ENCODE results near the gene CPNE5.

CPNE5 gene

DNA sequence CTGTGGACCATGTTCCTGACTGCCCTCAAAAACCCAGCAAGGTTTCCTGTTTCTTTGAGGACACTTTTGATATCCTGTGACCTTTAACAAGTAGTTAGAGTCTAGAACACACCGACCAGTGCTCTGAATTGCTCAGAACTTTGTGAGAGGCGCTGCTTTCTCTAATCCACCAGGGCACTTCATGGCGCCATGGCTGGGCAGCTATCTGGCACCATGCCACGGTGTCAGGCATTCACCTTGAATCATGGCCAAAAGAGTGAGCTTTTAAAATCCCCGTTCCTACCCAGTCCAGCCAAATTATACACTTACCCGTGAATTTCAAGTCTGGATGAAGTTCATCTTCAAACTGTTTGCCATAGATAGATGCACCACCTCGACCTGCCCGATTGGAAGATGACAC lies 17.0 kb upstream of the CPNE5 start:
- DNase-seq, result no peak

DNA sequence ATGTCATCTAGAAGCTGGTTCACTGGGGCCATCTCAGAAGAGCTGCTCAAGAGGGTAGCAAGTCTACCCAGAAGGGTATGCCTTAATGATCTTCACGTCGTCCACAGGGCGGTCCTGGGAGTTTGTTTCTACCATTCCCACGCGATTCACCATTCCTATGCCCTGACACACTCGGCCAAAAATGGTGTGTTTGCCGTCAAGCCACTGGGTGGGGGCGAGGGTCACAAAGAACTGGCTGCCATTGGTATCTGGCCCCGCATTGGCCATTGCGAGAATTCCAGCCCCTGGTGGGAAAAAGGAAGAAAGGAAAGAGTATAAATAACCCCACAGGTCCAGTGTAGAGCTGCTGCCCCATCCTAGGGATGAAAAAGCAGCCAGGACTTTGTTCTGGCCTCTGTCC lies 16.5 kb upstream of the CPNE5 start:
- no peak for DNase-seq

DNA sequence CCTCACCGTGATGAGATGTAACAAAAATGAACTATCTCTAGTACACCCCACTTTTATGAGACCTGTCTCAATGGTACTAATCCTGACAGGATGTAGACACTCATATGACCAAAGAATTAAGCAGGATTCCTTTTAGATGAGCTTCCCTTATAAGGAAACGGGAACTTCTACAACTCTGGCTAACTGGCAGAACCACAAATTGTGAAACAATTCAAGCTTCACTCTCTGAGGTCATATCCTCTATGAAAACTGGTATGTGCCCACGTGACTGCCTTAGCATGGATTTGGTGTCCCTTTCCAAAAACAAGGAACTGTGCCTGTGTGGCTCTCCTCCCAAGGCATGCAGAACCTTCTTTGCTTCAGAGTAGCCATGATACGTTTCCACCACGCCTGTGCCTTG lies 14.1 kb upstream of the CPNE5 start:
- no peak for DNase-seq

DNA sequence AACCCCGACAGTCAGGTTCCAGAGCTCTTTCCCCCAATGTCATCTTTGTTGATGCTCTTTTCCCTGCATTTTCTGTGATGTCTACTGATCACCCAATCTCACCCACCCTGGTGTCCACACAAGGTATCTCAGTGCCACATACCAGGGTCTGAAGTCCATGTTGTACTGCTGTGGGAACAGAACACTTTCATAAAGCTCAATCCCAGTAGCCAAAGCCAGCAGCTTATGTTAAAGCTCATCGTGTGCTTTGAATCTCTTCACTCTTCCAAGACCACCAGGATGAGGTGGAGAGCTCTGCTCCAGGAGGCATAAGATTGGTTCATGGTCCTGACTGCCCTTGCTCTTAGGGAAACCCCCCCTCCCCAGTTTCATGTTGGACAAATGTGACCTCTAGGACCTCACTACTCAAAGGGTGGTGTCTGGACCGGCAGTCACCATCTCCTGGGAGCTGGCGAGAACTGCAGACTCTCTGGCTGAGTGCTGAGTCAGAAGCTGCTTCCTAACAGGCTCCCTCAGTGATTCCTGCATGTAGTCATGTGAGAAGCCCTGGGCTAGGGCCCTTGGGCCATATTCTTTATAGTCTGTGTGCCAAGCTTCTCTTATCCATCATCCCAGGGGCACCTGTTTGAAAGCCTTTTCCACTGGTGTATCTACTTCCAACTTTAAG lies 13.4 kb upstream of the CPNE5 start:
- no peak for DNase-seq

DNA sequence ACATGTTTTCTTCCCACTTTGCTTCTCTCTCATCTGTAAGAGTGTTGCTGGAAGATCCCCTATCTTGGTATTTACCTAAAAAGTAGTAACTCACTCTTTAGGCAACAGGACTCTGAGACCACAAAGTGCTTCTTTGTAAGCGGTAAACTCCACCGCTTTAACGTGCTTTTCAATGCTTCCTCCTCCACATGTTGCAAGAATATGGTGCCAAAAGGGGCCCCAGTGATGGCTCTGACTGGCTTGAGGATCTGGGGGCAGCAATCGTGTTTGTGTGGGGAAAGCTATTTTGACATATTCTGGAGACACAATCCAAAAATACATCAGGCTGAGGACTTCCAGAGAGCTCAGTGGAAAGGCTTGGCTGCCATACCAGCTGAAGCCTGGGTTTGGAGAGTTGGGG lies 12.4 kb upstream of the CPNE5 start:
- no peak for DNase-seq

DNA sequence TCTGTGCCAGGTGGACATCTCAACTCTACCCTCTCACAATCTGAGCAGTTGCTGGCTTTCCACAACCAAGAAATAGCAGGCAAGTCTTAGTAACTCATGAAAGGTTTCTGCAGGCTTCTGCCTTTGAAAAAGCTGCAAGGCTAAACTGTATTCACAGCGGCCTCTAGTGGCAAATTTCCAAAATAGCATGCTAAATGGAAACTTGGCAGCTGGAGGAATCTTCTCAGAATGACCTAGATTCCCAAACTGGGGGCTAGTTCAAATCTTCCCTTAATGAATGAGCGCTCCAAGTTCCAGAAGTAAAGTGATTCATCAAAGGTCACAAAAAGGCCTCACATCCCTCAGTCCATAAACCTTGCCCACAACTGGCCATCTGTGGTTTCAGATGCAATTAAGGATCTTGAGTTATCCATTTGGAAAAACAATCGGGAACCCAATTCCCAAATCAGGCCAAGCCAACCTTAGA lies 11.9 kb upstream of the CPNE5 start:
- peak; percentile 35 for DNase-seq

DNA sequence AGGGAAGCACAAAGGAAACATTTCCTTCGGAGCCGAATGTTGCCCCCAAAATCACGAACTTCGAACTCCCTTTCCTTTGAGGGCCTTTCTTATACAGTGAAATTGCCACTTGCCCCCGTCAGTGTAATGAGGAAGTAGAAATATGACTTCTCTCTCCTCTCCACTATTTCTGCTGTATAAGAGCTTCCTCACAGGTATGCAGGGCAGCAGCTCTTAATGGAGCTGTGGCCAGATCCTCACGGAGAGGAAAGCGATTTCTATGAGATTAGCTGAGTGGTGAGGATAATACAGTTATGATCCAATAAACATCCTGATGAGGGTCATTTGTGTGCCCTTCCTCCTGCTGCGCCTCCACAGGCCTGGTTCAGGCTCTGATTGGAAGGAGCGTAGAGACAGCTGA lies 10.8 kb upstream of the CPNE5 start:
- no peak for DNase-seq

DNA sequence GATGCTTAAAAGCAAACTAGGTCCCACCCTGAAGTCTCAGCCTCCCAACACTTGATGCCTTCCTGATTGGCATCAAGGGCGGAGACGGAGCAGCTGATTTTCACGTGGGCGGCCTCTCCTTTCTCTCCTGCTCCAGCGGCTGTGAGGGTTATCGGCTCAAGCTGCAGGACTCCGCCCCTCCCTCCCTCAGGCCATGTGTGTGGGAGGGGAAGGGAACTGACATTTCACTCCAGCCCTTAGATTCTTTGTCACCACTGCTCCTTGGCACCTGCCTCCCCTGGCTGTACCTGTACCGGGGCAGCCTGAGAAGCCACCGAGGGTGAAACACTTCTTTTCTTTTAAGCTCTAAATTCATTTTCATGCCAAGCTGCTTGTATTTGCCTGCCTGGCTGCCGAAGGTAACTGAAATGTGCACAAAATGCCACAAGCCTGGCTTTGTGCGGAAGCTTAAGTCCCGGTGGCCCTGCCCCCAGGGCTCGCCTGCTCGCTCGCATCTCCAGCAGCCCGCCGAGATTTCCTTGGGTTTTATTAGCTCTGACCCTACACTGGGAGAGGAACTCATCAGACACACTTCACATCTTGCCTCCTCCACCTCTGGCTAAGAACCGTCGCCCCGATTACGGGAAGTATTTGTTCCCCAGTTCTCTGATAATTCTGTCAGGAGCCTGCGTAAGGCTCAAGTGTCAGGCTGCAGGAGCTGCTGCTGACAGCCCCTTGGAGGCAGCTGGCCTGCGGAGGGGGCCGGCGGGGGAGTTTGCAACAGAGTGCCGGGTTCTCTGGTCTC lies 9.6 kb upstream of the CPNE5 start:
- DNase-seq, result no peak

DNA sequence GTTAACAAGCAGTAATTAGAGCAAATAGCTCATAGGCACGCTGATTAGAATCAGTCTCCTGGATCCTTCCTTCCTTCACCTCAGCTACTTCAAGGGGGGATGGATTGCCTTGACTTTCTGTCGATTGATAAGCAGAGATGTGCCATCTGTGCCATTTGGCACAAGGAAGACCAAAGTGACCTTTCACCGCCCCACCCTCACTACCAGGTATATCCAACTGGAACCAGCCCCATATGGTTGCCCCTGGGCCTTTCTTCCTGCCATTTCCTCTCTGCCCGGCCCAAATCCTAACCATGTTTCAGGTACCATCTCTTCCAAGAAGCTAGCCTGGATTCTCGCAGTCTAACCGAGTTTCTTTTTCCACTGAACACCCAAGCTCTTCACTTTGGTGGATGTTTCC lies 8.7 kb upstream of the CPNE5 start:
- no peak for DNase-seq

DNA sequence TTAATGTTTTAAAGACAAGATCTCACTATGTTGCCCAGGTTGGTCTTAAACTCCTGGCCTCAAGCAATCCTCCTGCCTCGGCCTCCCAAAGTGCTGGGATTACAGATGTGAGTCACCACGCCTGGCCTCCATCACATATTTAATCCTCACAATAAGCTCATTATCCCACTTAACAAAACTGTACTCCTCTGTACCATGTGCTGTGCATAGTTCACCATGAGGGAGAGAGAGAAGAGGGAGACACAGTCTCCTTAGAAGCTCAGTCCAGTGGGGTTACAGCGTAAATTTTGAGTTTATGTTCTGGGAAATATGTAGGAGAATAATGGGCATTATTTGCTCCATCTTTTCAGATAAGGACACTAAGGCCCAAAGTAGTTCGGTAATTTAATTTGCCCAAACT lies 7.9 kb upstream of the CPNE5 start:
- DNase-seq, result no peak

DNA sequence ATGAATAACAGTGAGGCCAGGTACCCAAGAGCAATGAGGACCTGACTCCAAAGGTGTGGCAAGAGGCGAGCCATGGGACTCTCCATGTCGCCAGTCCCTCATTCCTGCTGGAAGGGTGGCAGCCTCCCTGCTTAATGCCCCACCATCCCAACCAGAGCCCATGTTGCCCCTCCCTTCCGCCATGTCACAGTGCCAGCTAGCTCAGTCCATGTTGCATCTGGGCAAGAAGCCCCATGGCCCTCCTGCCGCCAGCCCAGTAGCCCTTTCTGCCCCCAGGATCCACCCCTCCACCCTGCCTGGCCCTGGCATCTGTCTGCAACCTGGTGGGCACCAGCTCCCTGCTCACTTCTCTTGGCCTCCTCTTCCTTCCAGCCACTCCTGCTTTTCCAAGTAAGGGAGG lies 6.0 kb upstream of the CPNE5 start:
- DNase-seq, result no peak

DNA sequence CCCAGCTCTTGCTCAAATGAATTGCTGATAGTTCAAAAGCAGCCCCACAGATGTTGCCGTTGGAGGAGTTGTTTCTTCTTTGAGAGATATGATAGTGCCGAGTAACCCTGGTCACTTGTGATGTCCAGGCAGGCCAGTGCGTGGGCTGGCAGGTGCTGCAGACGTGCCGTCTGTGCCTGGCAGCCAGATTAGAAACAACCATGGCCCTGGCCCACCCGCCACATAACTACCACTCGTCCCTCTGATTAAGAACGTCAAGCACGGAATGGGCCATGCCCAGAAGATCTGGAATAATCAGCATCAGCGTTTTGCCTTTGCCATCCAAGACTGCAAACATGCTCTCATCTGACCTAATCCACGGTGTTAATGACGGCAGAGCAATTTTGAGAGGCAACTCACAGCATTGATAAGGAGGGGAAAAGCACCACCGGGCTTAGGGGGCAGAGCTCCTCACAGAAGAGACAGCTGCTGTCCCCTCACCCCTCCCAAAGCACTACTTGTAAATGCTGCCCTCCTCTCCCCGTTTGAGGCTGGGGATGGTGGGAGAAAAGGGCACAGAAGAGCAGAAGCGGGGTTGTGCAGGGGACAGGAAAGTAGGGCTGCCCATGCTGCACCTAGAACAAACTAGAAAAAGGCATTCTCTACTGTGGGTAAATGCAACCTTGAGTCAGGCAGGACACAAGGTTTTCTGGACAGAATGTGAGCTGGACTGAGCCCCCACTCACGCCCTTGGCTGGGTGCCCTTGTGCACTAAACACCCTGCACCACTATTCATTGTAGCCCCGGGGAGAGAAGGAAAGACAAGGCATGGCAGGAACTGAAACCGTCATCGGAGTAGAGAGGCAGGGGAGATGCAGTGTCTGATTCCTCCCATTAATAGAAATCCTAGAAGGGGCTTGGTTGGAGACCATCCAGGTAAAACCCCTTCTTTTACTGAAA lies 5.3 kb upstream of the CPNE5 start:
- no peak for DNase-seq

DNA sequence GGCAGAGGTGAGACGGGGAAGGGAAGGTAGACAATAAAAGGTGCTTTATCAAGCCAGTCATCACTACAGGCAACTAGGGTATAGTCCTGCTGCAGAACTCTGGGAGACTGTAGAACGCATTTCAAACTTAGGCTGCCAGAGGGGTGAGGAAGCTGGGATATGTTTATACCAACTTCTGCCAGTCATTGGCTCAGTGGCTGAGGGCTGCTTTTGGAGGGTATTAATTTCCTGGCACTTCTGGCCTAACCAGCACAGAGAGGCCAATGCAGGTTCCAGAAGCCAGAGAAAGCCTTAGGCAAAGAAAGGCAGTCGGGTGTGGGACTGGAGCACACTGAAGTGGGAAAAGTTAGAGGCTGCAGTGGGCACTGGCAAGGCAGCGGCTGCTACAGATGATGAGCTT lies 3.9 kb upstream of the CPNE5 start:
- DNase-seq, result no peak

DNA sequence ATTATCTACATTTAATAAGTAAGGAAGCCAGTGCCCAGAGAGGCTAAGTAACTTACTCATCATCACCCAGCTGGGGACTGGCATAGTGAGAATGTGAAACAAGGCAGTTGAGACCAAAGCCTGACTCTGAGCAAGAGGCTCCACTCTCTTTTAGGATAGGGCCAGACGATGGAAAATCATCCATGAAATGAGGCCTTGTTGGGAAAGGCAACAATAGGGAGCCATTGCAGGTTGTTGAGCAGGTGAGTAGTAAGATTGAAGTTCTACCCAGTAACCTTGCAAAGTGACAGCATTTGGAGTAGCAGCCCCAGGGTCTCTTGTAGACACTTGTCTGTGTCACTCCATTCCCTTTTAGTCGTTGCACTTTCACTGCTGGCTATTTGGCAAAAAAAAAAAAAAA lies 2.5 kb upstream of the CPNE5 start:
- DNase-seq, result no peak

DNA sequence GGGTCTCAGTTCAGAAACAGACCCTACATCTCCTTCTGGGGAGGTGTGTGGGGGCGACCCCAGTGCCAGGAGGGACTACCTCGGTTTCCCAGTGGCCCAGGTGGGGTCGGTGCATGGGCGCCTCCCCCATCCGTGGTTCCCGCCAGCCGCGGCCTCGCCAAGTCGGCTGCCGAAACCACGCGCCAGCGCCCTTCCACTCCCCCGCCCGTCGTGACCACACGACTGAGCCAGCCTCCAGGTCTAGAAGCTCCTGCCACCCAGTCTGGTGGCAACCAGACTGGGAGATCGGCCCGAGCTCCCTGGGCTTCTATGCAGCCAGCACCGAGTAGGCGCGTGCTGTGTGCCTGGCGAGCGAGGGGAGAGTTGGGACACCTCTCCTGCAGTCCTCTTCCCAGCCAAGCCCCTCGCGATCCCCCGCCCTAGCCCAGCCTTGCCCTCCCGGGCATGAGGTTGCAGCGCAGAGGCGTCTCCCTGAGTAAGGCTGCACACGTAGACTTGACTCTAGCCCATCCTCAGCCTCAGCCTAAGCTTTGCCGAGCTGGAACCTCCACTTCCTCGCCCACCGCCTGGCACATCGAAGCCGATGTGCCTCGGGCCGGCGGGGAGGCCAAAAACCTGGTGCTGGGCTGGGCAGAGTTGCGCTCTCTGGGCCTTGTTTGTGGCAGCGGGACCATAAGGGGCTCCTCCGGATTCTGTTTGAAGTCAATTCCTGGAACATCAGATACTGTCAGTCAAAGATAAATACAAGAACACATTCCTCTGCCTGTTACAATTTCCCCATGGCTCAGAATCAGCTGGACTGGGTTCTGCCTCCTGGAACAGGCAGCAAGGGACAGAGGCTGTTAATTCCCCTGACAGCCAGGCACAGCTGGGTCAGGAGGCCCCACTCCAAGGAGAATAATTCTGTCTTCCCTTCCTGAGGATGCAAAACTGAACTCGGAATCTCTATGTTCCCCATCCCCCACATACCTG lies 1.5 kb upstream of the CPNE5 start:
- DNase-seq, result no peak

DNA sequence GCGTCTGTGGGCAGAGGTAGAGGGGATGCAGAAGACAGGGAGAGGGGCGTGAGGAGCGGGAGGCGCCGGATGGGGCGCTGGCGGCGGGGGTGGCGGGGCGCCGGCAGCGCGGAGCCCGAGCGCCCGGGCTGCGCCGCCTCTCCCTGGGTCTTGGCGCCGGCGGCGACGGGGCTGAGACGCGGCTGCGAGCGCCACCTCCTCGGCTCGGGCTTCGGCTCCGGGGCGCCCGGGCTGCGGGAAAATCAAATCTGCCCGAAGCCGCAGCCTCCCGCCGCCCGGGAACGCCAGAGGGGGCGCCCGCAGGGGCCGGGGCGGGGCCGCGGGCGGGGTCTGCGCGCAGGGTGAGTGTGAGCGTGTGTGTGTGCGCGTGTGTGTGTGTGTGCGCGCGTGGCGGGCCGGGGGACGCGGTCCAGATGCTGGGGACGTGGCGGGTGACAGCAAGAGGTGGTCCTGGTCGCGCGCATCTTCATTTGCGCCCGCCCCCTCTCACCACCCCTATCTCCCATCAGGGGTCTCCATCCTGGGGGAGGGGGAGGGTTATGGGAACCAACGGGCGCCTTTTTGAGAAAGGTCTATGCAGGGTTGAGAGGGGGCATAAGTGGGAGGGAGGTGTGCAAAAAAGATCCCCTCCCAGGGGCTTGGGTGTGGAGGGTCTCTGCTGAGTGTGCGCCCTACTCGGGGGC lies 646 bp upstream of the CPNE5 start:
- no peak for DNase-seq

DNA sequence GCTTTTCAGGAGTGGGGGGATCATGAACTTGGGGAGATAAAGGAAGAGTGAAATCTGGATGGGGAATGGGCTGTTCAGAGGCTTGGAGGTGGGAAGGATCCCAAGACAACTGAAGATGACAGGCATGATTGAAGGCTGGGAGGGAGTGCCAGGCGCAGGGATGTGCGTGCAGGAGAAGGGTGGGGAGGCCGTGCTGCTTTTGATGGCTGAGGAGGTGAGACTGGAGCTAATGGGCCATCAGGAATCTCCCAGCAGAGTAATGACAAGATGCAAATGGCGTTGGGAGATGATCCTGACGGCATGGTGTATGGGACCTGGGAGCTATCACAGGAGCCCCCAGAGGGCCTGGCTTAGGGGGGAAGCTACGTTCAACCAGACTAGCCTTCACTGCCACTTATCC lies 1.6 kb downstream of the CPNE5 start:
- DNase-seq, result no peak

DNA sequence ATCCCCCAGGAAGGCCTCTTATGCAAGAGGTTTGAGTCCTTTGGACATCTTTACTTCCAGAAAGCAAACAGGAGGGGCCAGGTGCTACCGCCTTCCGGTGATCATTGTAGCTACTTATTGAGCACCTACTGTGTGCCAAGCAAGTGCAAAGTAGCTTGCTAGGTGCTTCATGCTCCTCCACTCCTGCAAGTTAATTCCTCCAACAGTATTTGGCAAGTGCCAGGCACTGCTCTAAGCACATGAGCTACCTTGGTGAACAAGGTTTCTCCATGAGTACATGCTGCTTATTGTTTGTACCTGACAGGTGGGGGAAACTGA lies 2.3 kb downstream of the CPNE5 start:
- no peak for DNase-seq

DNA sequence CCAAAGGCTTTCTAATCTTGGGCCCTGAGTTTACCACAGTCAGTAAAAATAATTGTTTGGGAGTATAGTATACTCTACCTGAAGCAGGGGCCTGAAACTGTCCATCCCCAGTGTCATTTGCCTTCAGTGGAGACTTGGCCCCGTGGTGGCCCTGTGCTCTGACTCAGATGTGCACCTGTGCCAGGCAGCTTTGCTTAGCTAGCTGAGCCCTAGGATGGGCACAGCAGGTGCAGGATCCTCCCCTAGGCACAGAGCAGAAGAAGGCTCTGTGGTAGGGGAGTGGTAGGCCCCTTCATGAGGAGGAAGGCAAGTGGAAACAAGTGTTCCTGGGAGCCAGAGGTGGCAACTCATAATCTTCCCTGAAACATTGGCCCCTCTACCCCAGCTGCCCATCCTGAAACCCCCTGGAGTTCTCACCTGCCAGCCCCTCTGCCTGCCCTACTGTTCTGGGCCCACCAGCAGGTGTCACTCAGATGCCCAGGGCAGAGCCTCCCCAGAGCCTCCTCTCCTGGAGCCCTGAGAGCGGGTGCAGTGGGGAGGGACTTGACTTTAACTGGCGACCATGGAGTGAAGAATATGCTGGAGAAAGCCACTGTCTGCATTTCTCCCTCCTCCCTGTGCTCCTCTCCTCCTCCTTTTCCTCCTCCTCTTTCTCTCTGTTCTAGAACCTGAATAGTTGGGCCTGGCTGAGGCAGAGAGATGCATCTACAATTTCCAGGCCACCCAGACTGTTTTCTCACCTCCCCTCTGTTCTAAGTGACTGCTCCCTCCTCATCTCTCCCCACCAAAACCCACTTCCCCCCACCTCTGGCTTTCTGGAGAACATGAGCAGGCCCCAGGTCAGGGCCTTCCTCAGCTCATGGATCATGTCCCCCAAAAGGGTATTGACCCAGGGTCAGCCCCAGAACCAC lies 2.9 kb downstream of the CPNE5 start:
- DNase-seq, result no peak

DNA sequence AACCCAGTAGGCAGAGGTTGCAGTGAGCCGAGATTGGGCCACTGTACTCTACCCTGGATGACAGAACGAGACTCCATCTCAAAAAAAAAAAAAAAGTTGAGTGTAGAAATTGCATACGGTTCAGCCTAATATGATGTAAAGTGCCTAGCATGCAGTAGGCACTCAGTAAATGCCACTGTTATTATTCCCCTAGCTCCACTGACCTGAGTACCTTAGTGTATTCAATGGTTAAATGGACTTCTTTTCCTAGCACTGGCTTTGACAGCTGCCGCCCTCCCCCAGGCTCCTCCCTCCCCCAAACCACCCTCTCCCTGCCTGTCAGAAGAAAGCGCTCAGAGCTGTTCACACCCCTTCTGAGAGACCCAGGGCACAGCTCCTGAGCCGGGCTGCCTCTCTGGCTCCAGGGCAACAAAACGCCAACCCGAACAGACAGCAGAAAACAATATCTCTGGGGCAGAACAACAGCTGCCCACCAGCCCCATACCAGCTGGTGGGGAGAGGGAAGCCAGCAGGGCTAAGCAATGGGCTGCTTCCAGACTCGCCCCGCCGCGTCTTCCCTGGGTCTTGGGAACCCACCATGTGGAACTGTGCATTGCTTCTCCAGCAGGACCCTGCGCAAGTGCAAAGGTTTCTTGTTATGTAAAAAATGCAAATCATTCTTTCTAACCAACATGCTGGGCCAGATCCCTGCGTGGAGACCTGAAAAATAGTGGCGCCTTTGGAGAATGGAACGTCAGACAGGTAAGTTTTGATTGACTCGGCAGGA lies 4.5 kb downstream of the CPNE5 start:
- DNase-seq, result no peak

Measured in NCI-H774 (cell line).